ENCODE results near the gene EIF2B2. TPM values are rescaled to one million over a fixed set of nuclear protein-coding genes. Genes with fewer than 3 reads are reported as not detected.
A peak's percentile ranks its signal among the peaks of the same experiment; 100 is the strongest.

The EIF2B2 gene
- total RNA-seq, 4 donors from 2014 or later, result 47.0 to 94.8 (median 69.3) TPM

DNA sequence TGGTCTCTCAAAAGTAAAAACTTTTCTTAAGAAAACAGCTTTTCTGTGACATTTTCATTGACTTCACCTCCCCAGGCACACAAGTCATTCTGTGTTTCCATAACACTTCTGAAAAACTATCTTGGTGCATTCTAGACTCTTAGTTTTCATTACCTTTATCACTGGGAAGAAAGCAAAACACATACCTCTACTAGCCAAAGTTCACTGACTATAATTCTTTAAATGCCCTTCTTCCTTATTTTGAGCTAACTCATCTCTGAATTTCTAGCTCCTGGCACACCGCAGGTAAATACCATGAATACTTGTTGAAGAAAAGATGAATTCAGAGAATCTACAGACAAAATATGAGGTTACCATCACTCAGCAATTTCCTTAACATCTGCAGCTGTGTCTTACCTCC is 27.4 kb downstream of the EIF2B2 start:
- no peaks in the 10 kb centered on the region for H3K9me3 ChIP-seq
- H3K27me3 ChIP-seq, result no peaks in the 10 kb centered on the region
- peaks cover 6 to 25% of the 10 kb centered on the region in 2 donors for H3K4me1 ChIP-seq
- 0% methylated on average over 1 of the region's 1 CpG for whole genome bisulfite sequencing, 2 donors
- no peak for DNase-seq
- intact Hi-C loops (cut with DNase I), result no loop called here
- no peak for TF ChIP-seq POLR2A (IDR thresholded peaks at IDR 0.05)
- TF ChIP-seq, protein P1, sequence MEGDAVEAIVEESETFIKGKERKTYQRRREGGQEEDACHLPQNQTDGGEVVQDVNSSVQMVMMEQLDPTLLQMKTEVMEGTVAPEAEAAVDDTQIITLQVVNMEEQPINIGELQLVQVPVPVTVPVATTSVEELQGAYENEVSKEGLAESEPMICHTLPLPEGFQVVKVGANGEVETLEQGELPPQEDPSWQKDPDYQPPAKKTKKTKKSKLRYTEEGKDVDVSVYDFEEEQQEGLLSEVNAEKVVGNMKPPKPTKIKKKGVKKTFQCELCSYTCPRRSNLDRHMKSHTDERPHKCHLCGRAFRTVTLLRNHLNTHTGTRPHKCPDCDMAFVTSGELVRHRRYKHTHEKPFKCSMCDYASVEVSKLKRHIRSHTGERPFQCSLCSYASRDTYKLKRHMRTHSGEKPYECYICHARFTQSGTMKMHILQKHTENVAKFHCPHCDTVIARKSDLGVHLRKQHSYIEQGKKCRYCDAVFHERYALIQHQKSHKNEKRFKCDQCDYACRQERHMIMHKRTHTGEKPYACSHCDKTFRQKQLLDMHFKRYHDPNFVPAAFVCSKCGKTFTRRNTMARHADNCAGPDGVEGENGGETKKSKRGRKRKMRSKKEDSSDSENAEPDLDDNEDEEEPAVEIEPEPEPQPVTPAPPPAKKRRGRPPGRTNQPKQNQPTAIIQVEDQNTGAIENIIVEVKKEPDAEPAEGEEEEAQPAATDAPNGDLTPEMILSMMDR (IDR thresholded peaks at IDR 0.05), result no peak
- peak overlapping the region in 2 of 3 donors; percentile 43 to 80 for H3K27ac ChIP-seq
- peaks cover 5 to 15% of the 10 kb centered on the region in 2 donors for H3K36me3 ChIP-seq
- no peak overlapping the region for H3K4me3 ChIP-seq (replicated peaks in 1 of 3)

- TF ChIP-seq, protein P1 (IDR thresholded peaks at IDR 0.05), result no peak
- TF ChIP-seq POLR2A (IDR thresholded peaks at IDR 0.05), result no peak
- DNase-seq, result no peak
- Histone ChIP-seq H3K4me1 (peaks cover 6 to 25% of the 10 kb centered on the region in 2 donors), H3K4me3 (replicated peaks in 1 of 3) (no peak overlapping the region), H3K36me3 (peaks cover 5 to 15% of the 10 kb centered on the region in 2 donors), H3K9me3 (no peaks in the 10 kb centered on the region), H3K27me3 (no peaks in the 10 kb centered on the region), H3K27ac (no peak overlapping the region)
- 92 to 97% methylated on average over 2 of the region's 2 CpGs for WGBS, 2 donors
- intact Hi-C loops (cut with DNase I), result no loop called here
These were observed 30.2 kb downstream of the EIF2B2 start for GRCh38 chr14:75032939-75033338.

- 93 to 100% methylated on average over 1 of the region's 1 CpG for WGBS, 2 donors
- Histone ChIP-seq H3K36me3 (peaks cover 0 to 3% of the 10 kb centered on the region in 2 donors), H3K27ac (no peak overlapping the region), H3K9me3 (no peaks in the 10 kb centered on the region), H3K4me1 (peaks cover 11 to 14% of the 10 kb centered on the region in 2 donors), H3K4me3 (replicated peaks in 1 of 3) (no peak overlapping the region), H3K27me3 (no peaks in the 10 kb centered on the region)
- no peak for DNase-seq
- no peak for TF ChIP-seq POLR2A (IDR thresholded peaks at IDR 0.05)
- TF ChIP-seq, protein P1 (IDR thresholded peaks at IDR 0.05), result no peak
- intact Hi-C loops (cut with DNase I), result no loop called here
These were observed 37.8 kb downstream of the EIF2B2 start for GRCh38 chr14:75040507-75040906.

DNA sequence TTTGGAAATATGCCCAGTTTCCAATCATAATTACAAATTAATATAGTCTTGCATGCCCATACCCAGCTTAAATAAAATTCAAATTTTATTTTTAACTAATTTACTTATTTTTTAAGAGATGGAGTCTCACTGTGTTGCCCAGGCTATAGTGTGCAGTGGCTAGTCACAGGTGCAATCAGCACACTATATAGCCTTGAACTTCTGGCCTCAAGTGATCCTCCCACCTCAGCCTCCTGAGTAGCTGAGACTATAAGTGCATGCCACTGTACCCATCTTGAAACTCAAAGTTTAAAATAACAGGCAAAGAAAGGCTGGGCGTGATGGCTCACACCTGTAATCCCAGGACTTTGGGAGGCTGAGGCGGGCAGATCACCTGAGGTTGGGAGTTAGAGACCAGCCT is 38.2 kb downstream of the EIF2B2 start:
- TF ChIP-seq POLR2A (IDR thresholded peaks at IDR 0.05), result no peak
- TF ChIP-seq, protein P1 (IDR thresholded peaks at IDR 0.05), result no peak
- WGBS, 2 donors, result 98 to 100% methylated on average over 2 of the region's 2 CpGs
- Histone ChIP-seq H3K4me3 (replicated peaks in 1 of 3) (no peak overlapping the region), H3K4me1 (peaks cover 16 to 18% of the 10 kb centered on the region in 2 donors), H3K36me3 (peaks cover 0 to 3% of the 10 kb centered on the region in 2 donors), H3K9me3 (no peaks in the 10 kb centered on the region), H3K27me3 (no peaks in the 10 kb centered on the region), H3K27ac (no peak overlapping the region)
- no peak for DNase-seq
- intact Hi-C loops (cut with DNase I), result no loop called here

DNA sequence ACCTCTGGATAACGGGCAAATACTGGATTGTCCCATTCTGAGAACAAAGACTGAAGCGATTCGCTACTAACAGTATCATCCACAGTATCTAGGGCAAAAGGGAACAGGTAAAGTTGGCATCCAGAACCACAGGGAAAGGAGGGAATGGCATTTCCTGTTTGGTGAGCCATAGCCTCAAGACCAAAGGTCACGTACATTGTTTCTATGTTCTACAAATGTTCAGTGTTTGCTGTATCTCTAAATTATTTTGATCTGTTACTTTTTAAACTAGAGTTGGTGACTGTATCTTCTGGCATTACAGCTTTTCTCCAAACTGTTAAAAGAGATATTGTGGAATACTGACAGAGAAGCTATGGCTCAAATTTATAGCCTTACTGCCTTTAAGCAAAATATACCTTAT is 38.9 kb downstream of the EIF2B2 start:
- no peak for TF ChIP-seq POLR2A (IDR thresholded peaks at IDR 0.05)
- TF ChIP-seq, protein P1 (IDR thresholded peaks at IDR 0.05), result no peak
- Histone ChIP-seq H3K27ac (no peak overlapping the region), H3K4me1 (peaks cover 18 to 25% of the 10 kb centered on the region in 2 donors), H3K27me3 (no peaks in the 10 kb centered on the region), H3K9me3 (no peaks in the 10 kb centered on the region), H3K36me3 (peaks cover 0 to 3% of the 10 kb centered on the region in 2 donors), H3K4me3 (replicated peaks in 1 of 3) (no peak overlapping the region)
- no peak for DNase-seq
- intact Hi-C loops (cut with DNase I), result no loop called here
- WGBS, 2 donors, result 85 to 94% methylated on average over 4 of the region's 4 CpGs
